Bronchus fibroblast of lung (primary cell): ENCODE data around the gene ZNF222. TPM values are rescaled to one million over a fixed set of nuclear protein-coding genes. Genes with fewer than 3 reads are reported as not detected.

ENCODE experiments used
- total RNA-seq: library from RNA; depleted of rRNA; stranded (reverse); fragments of >200 nt; gene quantifications from 2 replicates; pipeline ENCODE4 v1.2.3, GENCODE V29; 2015

Gene ZNF222
- total RNA-seq, result 1.8 and 4.9 TPM in 2 replicates

DNA sequence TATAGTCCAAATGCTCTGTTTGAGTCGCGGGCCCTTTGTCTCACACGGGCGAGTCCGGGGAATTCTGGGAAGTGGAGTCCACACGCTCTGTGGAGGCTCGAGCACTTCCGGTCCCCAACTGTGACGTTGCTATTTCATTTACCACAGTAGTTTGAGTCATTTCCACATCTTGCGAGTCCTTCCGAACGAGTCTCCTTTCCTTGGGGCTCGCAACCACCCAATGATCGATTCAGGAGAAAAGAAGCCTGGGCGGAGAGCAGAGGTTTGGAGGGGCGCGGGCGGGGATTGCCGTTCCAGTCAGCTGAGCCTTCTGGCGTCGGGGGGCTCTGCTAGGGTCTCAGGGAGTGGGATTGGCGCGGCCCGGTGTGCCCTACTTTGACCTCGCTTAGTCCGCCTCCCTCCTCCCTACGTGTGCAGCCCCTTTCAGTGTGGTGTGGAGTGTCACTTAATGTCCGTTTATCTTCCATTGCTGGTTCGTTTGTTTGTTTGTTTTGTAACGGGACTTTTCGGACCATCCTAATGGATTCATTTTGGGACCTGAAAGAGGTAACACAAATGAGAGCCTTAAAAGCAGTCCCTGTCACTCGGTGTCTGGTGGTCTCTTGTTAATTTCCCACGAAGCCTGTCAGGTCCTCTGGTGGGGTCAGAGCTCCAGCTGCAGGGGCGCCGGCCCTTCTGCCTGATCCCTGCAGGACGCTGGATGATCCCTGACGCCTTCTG lies at the start of gene ZNF222:
TSS of gene ZNF222 (plus strand) at position 163 of the 720 bp plus-strand sequence. CDS start at position 221, 58 bp downstream.

DNA sequence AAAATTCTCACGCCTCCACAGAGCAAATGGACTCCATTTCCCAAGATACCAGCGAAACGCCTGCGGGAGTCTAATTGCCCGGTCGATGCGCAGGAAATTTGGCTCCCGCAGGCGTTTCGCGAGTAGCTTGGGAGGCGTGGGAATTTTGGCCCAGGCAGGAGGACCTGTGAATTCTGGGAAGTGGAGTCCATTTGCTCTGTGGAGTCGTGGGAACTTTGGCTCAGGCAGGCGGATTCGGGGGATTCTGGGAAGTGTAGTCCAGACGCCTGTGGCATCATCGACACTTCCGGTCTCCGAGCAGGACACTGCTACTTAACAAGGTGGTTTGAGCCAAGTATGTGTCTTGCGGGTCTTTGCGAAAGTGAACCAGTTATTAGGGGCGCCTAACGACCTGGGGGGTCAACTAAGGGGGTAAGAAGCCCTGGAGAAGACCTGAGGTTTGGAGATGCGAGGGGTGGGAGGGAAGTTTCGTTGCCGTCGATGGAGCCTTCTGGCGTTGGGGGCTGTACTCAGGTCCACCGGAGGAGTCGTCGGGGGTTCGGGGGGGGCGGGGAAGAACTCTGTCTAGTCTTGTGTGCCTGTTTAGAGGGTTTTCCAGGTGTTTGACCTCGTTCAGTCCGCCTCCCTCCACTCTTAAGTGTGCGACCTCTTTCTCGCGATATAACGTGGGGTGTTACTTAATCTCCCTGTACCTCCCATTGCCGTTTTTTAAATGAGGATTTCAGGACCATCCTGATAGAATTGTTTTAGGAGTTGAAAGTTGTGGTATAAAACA lies 41.1 kb upstream of the ZNF222 start, which contains the start of gene ZNF155:
TSS of gene ZNF155 (plus strand) at position 277 of the 775 bp plus-strand sequence. CDS start 4,356 bp downstream, outside the sequence.

DNA sequence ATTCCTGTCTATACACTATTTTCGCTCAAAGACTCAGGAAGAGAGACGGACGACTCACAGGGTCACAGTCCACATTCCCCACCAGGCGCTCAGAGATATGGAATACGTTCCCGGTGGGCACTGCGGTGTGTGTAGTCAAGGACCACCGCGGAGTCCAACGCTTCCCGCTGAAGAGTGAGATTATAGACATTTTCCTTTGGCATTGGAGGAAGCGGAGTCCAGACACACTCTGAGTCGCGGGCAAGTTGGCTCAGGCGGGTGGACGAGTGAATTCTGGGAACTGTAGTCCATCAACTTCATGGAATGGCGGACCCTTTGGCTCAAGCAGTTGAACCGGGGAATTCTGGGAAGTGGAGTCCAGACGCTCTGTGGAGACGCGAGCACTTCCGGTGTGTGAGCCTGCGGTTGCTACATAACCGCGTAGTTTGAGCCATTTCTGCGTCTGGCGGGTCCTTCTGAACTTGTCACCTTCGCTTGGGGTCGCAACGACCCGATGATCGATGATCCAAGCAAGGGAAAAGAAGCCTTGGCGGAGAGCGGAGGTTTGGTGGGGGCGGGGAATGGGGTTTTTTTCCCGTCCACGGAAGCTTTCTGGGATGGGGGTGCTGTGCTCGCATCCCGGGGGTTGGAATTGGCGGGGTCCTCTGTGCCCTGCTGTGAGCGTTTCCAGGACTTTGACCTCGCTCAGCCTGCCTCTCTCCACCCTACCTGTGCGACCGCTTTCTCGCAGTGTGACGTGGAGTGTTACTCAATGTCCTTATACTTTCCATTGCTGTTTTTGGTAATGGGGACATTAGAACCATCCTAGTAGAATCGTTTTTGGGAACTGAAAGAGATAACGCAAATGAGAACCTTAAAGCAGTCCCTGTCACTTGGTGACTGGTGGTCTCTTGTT lies 22.4 kb upstream of the ZNF222 start, which contains the start of gene ZNF230:
TSS of gene ZNF230 (plus strand) at position 392 of the 895 bp plus-strand sequence. CDS start 4,122 bp downstream, outside the sequence.

DNA sequence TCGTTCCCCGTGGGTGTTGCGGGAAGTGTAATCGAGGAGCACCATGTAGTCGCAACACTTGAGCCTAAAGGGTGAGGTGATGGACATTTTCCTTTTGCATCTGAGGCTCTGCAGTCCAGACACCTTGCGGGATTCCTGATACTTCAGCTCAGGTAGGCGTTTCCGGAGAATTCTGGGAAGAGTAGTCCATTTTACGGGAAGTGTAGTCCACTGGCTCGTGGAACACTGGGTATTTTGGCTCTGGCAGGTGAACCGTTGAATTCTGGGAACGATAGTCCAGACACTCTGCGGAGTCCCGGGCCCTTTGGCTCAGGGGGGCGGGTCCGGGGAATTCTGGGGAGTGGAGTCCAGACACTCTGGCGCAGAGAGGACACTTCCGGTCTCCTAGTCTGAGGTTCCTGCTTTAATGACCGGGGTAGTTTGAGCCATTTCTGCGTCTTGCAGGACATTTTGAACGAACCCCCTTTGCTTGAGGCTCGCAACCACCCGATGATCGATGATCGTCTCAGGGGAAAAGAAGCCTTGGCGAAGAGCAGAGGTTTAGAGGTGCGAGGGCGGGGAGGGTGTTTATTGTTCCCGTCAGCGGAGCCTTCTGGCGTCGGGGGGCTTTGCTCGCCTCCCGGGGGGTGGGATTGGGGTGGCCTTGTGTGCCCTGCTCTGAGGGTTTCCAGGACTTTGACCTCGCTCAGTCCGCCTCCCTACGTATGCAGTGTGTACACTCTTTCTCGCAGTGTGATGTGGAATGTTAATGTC lies 26.6 kb downstream of the ZNF222 start, which contains the start of gene ZNF223:
TSS of gene ZNF223 (plus strand) at position 387 of the 753 bp plus-strand sequence. CDS start 3,141 bp downstream, outside the sequence.

DNA sequence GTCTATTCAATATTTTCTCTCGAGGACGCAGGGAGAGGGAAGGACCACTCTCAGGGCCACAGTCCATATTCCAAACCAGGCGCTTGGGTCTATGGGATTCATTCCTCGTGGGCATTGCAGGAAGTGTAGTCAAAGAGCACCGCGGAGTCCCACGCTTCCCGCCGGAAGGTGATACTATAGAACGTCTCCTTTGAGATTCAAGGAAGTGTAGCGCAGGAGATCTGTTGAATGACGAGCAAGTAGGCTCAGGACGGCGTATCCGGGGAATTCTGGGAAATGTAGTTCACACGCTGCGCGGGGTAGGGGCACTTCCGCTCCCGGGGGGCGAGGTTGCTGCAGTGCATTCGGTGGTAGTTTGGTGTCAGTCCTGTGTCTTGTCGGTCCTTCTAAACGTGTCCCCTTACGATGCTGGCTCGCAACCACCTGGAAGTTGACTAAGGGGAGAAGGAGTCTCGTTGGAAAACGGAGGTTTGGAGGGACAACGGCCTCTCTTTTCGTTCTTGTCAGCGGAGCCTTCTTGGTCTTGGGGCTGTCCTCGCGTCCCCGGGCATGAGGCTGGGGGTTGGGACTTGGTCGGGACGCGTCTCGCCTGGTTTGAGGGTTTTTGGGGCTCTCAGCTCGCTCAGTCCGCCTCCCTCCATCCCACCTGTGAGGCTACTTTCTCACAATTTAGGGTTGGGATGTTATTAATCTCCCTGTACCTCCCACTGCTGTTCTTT lies 46.8 kb downstream of the ZNF222 start, which contains the start of gene ZNF284:
TSS of gene ZNF284 (plus strand) at position 336 of the 719 bp plus-strand sequence. CDS start 4,231 bp downstream, outside the sequence.

Other genes with a start within 250 kb of the ZNF222 start
- 0.17 and 0.74 TPM in 2 replicates for gene KCNN4, start 244.4 kb upstream of the ZNF222 start, total RNA-seq
- 0.89 TPM in 1 of 2 replicates, not detected in the other for gene LYPD5, start 222.9 kb upstream of the ZNF222 start, total RNA-seq
- 1.8 and 3.5 TPM in 2 replicates for gene ZNF283, start 198.1 kb upstream of the ZNF222 start, total RNA-seq
- gene ZNF404, start 141.4 kb upstream of the ZNF222 start, total RNA-seq, result 1.0 TPM in 2 replicates
- 5.6 and 5.9 TPM in 2 replicates for gene ZNF45, start 90.1 kb upstream of the ZNF222 start, total RNA-seq
- gene ZNF221, start 74.2 kb upstream of the ZNF222 start, total RNA-seq, result 1.9 and 3.0 TPM in 2 replicates
- gene ZNF155, start 41.2 kb upstream of the ZNF222 start, total RNA-seq, result 2.9 and 4.8 TPM in 2 replicates
- gene ZNF230, start 22.4 kb upstream of the ZNF222 start, total RNA-seq, result 1.2 and 2.2 TPM in 2 replicates
- gene ZNF223, start 26.7 kb downstream of the ZNF222 start, total RNA-seq, result 2.4 and 3.5 TPM in 2 replicates
- 0.74 and 1.0 TPM in 2 replicates for gene ZNF284, start 46.8 kb downstream of the ZNF222 start, total RNA-seq
- gene ZNF224, start 69.0 kb downstream of the ZNF222 start, total RNA-seq, result 3.4 and 8.2 TPM in 2 replicates
- 1.5 and 2.4 TPM in 2 replicates for gene ZNF225, start 88.0 kb downstream of the ZNF222 start, total RNA-seq
- 2.4 and 3.1 TPM in 2 replicates for gene ZNF234, start 116.2 kb downstream of the ZNF222 start, total RNA-seq
- 8.0 and 10.8 TPM in 2 replicates for gene ZNF226, start 139.7 kb downstream of the ZNF222 start, total RNA-seq
- gene ZNF227, start 187.2 kb downstream of the ZNF222 start, total RNA-seq, result 6.1 and 7.1 TPM in 2 replicates
- 0.17 and 0.30 TPM in 2 replicates for gene ZNF233, start 234.5 kb downstream of the ZNF222 start, total RNA-seq